Vagina (tissue), 2 donors: ENCODE data around the gene TRIM56.

ENCODE experiments used
- CTCF ChIP-seq, 3 experiments: fragments of 450-650 bp in 2 of 3; fragments of 200-600 bp in 1 of 3; sonication (generic) in 1 of 3; IDR thresholded peaks; one replicate each; pipeline ENCODE4 v1.5.1; 2017 to 2019; ENCODE audit warnings: antibody characterized with exemption in 3 of 3, mild to moderate bottlenecking in 2 of 3, moderate library complexity in 2 of 3
- POLR2AphosphoS5 ChIP-seq, 2 donors: sonication (generic); formaldehyde crosslinking; IDR thresholded peaks; one replicate each; pipeline ENCODE4 v1.9.0; 2017; ENCODE audit warnings: antibody characterized with exemption in 2 of 2, mild to moderate bottlenecking in 2 of 2, low read depth in 1 of 2; ENCODE audit not compliant: insufficient read depth in 1 of 2

- no peak for TF ChIP-seq POLR2AphosphoS5 (IDR thresholded peaks at IDR 0.05; ENCODE audit: insufficient read depth in 1 of 2, low read depth in 1 of 2)
- no peak for TF ChIP-seq CTCF (IDR thresholded peaks at IDR 0.05)
These were observed 34.6 kb downstream of the TRIM56 start for GRCh38 chr7:101119876-101120275.
